Mucosa of descending colon (tissue), 3 donors: ENCODE results near the gene DAPK1. TPM values are rescaled to one million over a fixed set of nuclear protein-coding genes. Genes with fewer than 3 reads are reported as not detected.
A peak's percentile ranks its signal among the peaks of the same experiment; 100 is the strongest.

Source experiments
- ATAC-seq: fragments of 200-7000 bp; cut with Tn5 transposase; one replicate; pipeline ENCODE4 v1.9.1; 2020; ENCODE audit warnings: mild to moderate bottlenecking, moderate library complexity
- DNase-seq, 3 donors: peaks; one replicate each; pipeline ENCODE4 v3.0.0-alpha.2; 2020
- H3K36me3 ChIP-seq: fragments of 200-600 bp; one replicate; pipeline ENCODE4 v1.8.0; 2021; ENCODE audit warnings: low read depth, mild to moderate bottlenecking
- H3K4me1 ChIP-seq: fragments of 200-600 bp; one replicate; pipeline ENCODE4 v1.8.0; 2021; ENCODE audit warnings: low read depth, mild to moderate bottlenecking
- H3K4me3 ChIP-seq: fragments of 200-600 bp; one replicate; pipeline ENCODE4 v1.8.0; 2021; ENCODE audit warnings: mild to moderate bottlenecking
- H3K9me3 ChIP-seq: fragments of 200-600 bp; one replicate; pipeline ENCODE4 v1.8.0; 2021; ENCODE audit warnings: mild to moderate bottlenecking
- intact Hi-C, 2 donors: fragments of 100-400 bp; cut with DNase I in 1 of 2; cut with micrococcal nuclease in 1 of 2; formaldehyde crosslinking; loops; one replicate each; pipeline versions ENCODE4 v1.11.0 to v1.11.1; 2022; cut with DNase I, micrococcal nuclease
- total RNA-seq, 3 donors: library from RNA; stranded (reverse); fragmentation: NEBNext Ultra II Directional in 2 of 3; extraction: Animal tissue kit (Norgen Biotek cat#: 25700) in 2 of 3; gene quantifications; one replicate each; pipeline versions ENCODE4 v1.2.1 to v1.2.4, GENCODE V29; 2021 to 2023
- TF ChIP-seq, protein P1 (sequence below): fragments of 200-600 bp; IDR thresholded peaks from one replicate; pipeline ENCODE4 v1.8.0; 2022; ENCODE audit warnings: antibody characterized with exemption, mild to moderate bottlenecking
- donor health status: DM: no; HTN: no; CAD: no; lungs with moderate emphysema.
- donor health status: DM: no; HTN: no; CAD: no.
- donor health status: DM: no; HTN: yes; CAD: no.

DAPK1 gene
- total RNA-seq, 3 donors from 2014 or later: 22.2 to 98.7 (median 25.9) TPM

DNA sequence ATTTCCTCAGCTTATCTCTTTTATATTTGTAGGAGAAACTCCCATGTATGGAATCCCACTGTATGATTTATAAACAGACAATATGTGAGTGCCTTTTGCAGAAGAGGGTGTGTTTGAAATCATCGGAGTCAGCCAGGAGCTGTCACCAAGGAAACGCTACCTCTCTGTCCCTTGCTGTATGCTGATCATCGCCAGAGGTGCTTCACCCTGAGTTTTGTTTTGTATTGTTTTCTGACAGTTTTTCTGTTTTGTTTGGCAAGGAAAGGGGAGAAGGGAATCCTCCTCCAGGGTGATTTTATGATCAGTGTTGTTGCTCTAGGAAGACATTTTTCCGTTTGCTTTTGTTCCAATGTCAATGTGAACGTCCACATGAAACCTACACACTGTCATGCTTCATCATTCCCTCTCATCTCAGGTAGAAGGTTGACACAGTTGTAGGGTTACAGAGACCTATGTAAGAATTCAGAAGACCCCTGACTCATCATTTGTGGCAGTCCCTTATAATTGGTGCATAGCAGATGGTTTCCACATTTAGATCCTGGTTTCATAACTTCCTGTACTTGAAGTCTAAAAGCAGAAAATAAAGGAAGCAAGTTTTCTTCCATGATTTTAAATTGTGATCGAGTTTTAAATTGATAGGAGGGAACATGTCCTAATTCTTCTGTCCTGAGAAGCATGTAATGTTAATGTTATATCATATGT, 210.3 kb downstream of the DAPK1 start:
- intact Hi-C loops: no loop called here
- ATAC-seq: no peak
- Histone ChIP-seq H3K4me1 (no peaks in the 10 kb centered on the region), H3K4me3 (no peak overlapping the region), H3K36me3 (no peaks in the 10 kb centered on the region), H3K9me3 (no peaks in the 10 kb centered on the region)
- DNase-seq: no peak
- TF ChIP-seq, protein P1, sequence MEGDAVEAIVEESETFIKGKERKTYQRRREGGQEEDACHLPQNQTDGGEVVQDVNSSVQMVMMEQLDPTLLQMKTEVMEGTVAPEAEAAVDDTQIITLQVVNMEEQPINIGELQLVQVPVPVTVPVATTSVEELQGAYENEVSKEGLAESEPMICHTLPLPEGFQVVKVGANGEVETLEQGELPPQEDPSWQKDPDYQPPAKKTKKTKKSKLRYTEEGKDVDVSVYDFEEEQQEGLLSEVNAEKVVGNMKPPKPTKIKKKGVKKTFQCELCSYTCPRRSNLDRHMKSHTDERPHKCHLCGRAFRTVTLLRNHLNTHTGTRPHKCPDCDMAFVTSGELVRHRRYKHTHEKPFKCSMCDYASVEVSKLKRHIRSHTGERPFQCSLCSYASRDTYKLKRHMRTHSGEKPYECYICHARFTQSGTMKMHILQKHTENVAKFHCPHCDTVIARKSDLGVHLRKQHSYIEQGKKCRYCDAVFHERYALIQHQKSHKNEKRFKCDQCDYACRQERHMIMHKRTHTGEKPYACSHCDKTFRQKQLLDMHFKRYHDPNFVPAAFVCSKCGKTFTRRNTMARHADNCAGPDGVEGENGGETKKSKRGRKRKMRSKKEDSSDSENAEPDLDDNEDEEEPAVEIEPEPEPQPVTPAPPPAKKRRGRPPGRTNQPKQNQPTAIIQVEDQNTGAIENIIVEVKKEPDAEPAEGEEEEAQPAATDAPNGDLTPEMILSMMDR: no peak

DNA sequence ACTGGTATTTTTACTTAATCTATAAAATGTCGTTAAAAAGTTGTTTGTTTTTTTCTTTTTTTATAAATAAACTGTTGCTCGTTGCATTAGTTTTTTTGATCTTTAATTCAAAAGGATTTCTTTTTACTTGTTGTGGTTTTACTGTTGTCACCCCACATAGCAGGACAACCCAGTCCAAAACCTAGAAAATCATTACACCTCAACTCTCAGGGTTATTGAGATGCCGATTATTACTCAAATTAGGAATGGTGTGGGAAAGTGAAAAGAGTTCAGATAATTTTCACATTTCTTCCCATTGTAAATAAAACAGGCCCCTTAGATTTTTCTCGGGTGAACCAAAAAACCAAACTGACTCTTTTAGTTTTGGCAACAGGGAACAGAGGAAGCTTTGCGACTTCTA, 210.9 kb downstream of the DAPK1 start:
- intact Hi-C loops: no loop called here
- no peaks in the 10 kb centered on the region for H3K9me3 ChIP-seq
- no peak overlapping the region for H3K4me3 ChIP-seq
- ATAC-seq (no peak), DNase-seq (no peak)
- TF ChIP-seq, protein P1: no peak
- H3K36me3 ChIP-seq: no peaks in the 10 kb centered on the region
- H3K4me1 ChIP-seq: no peaks in the 10 kb centered on the region

DNA sequence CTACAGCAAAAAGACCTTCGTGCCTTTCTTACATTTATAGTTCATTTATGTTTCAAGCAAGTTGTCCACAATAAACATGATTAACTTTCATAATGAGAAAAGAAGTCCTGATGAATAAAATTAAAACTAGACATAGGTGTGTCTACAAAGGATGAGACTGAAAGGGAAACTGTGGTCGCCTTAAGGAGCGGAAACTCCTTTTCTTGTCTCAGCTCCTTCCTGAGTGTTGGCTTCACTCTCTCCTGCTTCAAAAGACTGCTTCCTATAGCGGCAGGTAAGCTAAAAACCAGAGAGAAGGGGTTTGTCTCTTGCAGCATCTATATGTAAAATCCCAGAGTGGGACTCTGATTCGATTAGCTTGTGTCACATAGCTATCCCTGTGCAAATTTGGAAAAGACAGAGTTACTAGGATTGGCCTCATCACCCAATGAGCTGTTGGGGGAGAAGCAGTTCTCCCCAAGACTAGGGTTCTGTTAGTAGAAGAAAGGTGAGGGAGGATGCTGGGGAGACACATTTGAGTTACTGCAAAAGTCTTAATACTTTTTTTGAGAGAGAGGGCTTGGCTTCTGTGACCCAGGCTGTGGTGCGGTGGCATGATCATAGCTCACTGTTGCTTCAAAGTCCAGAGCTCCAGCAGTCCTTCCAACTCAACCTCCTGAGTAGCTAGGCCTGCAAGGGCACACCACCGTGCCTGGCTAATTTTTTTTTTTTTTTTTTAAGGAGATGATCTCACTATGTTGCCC, 211.5 kb downstream of the DAPK1 start:
- no peaks in the 10 kb centered on the region for H3K9me3 ChIP-seq
- no peaks in the 10 kb centered on the region for H3K36me3 ChIP-seq
- H3K4me3 ChIP-seq: no peak overlapping the region
- no peaks in the 10 kb centered on the region for H3K4me1 ChIP-seq
- ATAC-seq: no peak
- TF ChIP-seq, protein P1: no peak
- DNase-seq: no peak
- intact Hi-C loops: no loop called here

DNA sequence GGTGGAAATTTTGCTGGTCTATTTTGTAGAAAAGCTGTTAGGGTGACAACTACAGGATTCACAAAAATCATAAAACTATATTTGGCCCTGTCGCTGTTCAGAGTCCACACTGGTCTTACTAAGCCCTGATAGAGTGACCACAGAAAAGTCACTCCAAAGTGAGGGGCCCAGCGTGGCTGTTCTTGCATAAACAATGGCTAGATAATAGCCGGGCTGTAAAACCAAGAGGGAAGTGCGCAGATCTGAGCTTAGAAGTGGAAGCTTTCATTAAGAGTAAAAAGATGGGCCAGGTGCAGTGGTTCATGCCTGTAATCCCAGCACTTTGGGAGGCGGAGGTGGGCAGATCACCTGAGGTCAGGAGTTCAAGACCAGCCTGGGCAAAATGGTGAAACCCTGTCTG, 212.8 kb downstream of the DAPK1 start:
- TF ChIP-seq, protein P1: no peak
- no peaks in the 10 kb centered on the region for H3K36me3 ChIP-seq
- DNase-seq (no peak), ATAC-seq (no peak)
- no peaks in the 10 kb centered on the region for H3K9me3 ChIP-seq
- intact Hi-C loops: no loop called here
- no peak overlapping the region for H3K4me3 ChIP-seq
- H3K4me1 ChIP-seq: no peaks in the 10 kb centered on the region

DNA sequence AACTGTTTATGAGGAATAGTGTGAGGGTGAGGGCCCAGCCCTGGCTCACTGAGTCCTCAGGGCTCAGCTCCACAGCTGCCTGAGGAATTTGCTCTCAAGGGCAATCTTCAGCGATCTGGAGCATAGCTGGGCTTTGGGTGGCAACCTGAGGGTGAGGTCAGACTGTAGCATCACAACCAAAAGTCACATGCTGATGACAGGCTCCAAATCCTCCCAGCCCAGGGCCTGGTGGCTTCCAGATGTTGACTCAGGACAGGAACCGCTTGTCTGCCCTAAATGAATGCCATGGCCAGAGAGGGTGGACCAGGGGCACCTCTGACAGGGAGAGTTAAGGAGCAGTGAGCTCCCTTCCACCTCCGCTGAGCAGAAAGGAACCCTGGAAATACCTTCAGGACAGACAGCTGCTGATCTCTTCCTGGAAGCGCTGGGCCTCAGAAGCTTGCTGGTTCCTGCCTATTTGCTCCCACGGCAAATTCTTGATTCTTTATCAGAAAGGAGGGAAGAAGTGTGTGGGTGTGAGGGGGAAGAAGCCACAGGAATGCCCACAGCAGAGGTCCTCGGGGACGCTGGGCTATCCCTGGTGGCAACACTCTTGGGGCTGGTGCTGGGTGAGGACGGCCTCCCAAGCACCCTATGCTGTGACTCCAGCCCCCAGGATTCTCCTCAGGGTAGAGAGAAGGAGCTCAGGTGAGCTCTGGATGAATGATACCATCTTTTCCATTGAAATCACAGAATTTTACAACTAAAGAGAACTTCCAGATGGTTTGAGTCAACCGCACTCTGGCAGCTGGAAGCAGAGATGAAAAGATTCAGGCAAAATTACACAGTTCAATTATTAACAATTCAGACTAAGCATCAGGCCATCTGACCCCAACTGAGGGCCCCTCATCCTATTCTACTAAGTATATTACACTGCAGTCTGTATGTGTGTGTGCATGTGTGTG, 214.5 kb downstream of the DAPK1 start:
- H3K4me1 ChIP-seq: no peaks in the 10 kb centered on the region
- H3K9me3 ChIP-seq: no peaks in the 10 kb centered on the region
- TF ChIP-seq, protein P1: no peak
- DNase-seq (no peak), ATAC-seq (peak; percentile 24)
- H3K4me3 ChIP-seq: no peak overlapping the region
- intact Hi-C loops: no loop called here
- H3K36me3 ChIP-seq: no peaks in the 10 kb centered on the region
